ENCODE data around the gene TMEM63B.
A peak's percentile ranks its signal among the peaks of the same experiment; 100 is the strongest.
"Not testable (repeated sequence)": the region's sequence is repeated elsewhere in the genome, so short reads cannot be mapped to it uniquely, and the experiment has no call there.

Gene TMEM63B

DNA sequence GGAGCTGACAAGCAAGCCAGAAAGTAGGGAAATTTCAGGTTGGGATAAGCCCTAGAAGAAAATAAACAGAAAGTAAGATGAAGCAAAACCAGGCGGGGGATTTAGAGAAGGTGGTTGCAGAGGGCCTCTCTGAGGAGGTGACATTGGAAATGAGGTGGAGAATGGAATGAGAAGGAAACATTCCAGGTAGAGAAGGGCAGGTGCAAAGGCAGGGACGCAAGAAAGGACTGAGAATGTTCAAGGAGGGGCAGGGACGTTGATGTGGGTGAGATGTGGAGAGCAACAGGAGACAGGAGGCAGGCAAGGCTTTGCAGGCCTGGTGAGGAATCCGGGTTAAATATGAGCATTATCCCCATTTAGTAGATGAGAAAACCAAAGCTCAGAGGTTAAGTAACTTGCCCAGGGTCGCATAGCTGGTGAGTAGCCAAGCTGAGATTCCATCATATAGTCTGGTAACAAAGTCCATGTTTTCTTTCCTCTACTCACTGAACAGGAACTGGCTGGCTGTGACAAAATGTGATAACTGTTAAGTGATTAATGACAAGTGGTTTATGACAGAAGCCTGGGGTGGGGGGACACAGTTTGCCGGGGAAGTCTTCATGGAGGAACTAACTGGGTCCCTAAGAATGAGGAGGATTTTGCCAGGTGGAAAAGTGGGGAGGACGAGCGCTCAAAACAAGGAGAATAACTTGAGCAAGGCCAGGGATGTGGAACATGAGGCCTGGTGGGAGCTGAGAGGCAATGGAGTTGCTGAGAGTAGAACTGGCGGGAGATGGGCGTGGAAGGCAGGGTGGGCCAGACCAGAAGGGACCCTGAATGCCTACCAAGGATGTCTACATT lies 32.7 kb upstream of the TMEM63B start:
- no peak for DNase-seq (ENCODE audit: low spot score)

DNA sequence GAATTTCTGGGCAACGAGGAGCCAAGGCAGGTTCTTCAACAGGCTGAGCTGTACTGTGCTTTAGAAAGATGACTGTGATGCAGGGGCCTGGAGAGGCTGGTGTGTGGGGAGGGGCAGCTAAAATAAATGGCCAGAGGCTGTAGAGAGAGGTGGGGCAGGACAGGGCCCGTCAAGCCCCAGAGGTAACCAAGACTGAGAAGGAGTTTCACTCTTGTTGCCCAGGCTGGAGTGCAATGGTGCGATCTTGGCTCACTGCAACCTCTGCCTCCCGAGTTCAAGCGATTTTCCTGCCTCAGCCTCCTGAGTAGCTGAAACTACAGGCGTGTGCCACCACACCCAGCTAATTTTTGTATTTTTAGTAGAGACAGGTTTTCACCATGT lies 32.1 kb upstream of the TMEM63B start:
- DNase-seq (ENCODE audit: low spot score) = not testable (repeated sequence)

DNA sequence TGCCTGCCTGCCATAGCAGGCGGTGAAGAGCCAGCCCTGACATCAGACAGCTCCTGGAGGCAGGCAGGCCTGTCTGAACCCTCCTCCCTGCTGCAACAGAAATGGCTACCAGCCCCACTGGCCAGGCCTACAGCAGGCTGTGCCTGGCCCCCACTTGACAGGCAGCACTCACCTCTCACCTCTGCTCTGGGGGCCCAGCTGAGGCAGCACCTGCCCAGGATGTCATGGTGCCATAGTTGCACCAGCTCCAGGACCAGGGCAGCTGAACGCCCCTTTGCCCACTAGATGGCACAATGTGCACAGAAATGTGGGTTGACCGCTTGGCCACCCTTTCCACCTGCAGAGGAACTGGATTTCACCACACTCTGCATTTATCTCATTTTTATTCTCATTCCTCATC lies 30.7 kb upstream of the TMEM63B start:
- DNase-seq (ENCODE audit: low spot score) = peak; percentile 92

DNA sequence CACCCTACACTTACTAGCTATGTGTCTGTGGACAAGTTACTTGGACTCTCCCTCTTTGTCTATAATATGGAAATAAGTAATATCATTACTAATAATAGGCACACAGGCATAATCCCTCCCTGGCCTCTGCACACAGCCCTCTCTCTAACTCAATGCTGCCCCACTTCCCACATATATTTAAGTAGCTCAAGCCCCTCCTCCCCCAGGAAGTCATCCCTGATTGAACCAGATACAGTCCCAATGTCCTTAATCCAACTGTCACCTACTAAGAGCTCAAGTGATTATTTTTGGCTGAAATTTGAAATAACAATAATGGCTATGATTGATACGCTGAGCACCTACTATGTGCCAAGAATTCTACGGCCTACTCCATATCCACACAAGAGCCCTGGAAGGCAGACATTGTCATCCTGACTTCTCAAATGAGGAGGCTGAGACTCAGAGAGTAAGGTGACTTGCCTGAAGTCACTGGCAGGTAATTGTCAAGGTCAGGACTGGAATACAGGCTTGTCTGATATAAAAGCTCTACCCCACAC lies 29.5 kb upstream of the TMEM63B start:
- DNase-seq (ENCODE audit: low spot score) = no peak

DNA sequence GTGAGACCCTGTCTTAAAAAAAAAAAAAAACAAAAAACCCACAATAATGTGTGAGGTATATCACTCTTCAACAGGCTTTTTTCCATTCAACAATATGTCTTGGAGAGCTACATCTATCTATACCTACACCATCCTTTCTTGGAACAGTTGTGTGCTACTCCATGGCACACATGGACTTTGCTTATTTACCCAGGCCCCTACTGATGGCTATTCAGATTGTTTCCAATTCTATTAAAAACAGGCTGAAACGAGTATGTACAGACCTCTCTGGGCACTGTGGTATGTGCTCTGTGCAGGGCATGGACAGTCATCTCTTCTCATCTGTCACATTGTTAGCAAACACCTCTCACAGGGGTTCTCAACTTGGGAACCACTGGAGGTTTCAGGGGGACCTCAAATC lies 28.2 kb upstream of the TMEM63B start:
- DNase-seq (ENCODE audit: low spot score) = no peak

DNA sequence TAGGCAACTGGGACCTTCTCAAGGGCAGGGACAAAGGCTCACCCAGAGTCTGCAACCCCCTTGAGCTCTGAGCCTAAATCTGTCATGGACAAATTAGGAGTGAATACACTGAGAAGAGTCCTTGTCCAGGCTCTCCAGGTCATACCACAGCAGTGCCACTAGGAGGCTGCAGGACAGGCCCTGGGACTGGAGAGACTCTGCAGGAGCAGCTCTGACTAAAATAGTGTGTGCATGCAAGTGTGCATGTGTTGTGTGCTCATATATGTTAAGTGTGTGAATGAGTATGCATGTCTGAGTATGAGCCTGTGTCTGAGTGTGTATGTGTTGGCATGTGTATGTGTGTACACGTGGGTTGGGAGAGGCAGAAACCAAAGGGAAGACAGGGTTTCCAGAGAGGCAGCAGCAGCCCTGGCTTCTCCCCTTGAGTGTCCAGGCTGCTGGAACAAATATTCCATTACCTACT lies 27.2 kb upstream of the TMEM63B start:
- no peak for DNase-seq (ENCODE audit: low spot score)

DNA sequence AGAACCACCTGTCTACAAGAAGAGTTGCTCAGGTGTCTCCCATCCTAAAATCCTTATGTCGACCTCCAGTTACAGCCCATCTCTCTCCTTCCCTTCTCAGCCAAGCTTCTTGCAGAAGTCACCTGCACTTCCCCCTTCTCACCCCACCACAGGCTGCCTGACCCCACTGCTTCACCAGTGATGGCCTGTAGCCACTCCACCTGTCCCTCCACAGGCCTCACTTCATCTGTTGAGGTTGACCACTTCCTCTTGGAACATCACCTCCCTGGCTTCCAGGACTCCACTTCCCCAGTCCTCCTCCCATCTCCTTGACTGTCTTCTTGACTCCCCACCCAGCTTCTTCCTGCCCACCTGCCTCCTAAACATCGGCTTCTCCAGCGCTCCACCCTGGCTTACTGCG lies 25.5 kb upstream of the TMEM63B start:
- DNase-seq (ENCODE audit: low spot score) = no peak

DNA sequence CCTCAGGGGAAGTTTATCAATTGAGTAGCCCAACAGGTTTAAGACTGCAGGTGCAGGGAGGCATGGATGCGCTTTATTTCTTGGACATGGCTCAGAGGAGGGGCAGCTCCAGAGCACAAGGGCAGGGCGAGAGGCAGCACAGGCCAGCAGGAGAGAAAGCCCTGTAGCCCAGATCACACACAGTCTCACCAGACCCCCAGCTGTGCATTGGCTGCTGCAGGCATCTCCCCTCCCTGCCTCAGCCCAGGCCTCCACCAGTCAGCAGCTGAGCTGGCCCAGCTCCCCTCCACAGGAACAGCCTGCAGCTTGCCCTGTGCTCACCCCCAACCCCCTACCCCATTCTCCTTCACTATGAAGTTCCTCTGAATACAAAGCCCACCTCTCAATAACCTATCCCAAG lies 24.8 kb upstream of the TMEM63B start:
- no peak for DNase-seq (ENCODE audit: low spot score)

DNA sequence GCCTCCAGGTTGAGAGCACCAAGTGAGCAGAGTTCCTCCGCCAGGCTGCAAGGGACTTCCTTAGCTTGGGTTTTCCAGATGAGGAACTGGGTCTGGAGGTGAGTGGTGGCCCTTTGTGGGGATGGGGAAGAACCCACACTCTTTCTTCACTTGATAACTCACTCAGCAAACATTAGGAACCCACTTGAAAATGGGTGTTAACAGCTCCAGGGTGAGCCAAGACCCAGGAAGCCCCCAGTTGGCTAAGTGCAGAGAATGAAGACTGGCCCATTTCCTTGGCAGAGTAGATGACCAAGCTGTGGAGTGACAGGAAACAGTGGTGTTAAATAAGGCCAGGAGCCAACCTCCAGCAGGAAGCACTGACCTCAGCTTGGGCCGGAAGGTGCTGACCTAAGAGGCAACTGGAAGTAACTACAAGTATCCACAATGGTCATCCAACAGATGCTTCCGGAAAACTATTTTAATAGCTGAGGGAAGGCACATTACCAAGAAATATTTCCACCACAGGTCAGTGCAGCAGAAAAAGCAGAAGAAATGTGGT lies 22.8 kb upstream of the TMEM63B start:
- no peak for DNase-seq (ENCODE audit: low spot score)

DNA sequence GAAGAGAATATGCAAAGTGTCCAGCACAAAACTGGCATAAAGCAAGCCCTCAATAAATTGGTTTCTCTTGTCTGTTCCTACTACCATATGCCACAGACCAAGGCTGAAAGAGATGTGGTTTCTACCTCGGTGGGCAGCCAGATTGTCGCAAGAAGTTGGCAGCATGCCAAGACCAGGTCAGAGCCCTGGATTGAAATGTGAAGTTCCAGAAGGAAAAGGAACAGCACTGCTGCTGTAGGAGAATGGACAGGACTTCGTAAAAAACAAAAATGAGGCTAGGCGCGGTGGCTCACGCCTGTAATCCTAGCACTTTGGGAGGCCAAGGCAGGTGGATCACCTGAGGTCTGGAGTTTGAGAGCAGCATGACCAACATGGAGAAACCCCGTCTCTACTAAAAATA lies 22.2 kb upstream of the TMEM63B start:
- DNase-seq (ENCODE audit: low spot score) = no peak

DNA sequence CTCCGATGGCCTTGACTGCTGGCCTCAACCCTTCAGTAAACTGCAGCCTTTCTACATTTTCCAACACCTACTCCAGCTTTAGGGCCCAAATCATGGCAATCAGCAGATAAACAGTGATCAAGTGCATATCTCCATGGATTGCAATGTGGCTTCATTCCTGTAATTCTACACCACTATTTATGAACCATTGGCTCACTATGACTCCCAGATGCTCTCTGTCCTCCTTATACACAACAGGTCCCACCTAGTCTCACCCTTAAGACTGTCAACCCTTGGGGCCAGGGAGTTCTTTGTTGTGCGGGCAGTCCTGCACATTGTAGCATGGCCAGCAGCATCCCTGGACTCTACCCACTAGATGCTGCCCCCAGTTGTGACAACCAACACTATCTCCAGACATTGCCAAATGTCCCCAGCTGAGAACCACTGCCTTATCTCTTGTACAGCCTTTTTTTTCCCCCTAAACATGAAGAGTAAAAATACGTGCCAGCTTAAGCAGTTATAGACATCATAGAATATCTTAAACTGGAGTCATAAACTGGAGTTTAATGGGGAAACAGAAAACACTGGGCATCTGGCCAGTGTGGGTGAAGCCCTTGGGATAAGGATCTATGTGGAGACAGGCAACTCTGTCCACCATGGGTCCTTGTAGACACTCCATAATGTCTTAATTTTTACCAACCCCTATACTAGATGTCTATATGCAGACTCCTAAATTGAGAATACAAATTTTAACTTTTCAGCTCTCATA lies 21.2 kb upstream of the TMEM63B start:
- DNase-seq (ENCODE audit: low spot score) = no peak

DNA sequence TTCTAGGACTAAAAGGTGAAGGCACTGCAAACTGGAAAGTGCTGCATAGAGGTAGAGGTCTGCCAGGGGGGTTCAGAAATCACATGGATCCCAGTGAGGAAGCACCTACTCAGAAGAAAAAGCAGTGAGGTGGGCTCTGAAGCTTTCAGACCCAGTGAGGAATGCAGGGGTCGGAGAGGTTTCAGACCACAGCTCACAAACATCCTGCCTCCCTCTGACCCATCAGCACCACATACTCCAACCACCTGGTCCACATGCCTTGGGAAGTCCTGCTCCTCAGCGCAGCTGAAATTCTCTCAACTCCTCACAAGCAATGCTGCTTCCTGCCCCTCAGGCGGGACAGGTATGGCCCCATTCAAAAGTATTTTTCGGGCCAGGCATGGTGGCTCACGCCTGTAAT lies 20.3 kb upstream of the TMEM63B start:
- no peak for DNase-seq (ENCODE audit: low spot score)

DNA sequence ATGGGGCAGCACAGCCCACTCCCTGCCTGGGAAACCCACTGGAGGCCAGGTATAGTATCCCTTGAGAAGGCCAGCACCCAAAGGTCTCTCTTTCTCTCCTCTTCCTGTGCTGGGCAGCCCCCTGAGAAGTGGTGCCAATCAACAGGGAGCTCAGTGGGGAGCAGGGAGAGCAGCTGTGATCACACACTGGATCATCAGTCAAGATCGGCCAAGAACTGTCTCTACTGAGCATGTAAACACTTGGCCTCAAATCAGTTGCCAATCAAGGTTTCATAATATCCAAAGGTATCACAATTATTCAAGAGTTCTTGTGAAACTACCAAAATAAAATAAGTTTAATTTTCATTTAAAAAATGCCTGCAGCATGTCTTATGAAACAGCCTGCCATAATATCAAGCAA lies 18.9 kb upstream of the TMEM63B start:
- no peak for DNase-seq (ENCODE audit: low spot score)

DNA sequence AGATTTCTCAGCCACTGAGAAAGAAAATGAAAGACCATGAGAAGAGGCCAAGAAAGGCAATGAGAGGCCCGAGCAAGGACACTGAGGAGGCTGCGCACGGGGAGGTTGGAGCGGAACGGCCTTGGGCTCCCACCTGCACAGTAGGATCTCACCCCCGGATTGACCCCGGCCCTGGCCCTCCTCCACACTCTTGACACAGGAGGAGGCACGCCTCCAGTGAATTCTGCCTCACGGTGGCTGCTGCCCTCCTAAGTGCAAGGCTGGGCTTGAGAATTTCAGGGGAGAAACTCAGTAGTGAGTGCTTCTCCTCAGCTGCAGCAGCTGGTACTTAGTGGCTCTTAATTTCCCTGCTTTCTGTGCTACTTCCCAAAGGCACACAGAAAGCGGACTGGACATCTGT lies 18.1 kb upstream of the TMEM63B start:
- DNase-seq (ENCODE audit: low spot score) = no peak

DNA sequence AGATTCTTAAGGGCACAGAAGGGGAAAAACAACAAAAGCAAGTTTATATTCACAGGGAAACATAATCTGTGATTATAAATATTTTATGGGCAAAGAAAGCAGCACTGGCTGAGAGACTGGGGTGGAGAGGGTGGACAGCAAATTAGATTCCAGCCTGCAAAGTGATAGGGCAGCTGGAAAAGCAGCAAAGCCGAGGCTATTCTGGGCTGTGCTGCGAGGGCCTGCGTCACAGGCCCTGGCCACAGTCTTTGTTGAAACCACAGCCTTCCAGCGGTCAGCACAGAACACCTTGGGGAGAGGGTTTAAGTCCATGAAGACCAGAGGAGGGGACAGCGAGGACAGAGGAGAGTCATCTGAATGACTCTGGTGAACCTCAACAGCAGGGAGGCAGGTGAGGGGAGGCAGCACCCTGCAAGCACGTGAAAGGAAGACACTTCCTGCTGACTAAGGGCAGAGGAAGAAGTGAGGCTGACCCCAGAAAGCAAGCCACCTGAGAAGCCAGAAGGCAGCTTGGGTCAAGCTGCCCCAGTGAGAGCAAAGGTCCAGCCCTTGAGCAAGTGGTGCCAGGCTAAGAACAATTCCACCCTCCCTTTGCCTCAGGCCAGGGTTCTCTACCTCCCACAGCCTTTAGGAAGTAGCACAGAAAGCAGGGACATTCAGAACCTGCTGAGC lies 17.2 kb upstream of the TMEM63B start:
- DNase-seq (ENCODE audit: low spot score) = no peak

DNA sequence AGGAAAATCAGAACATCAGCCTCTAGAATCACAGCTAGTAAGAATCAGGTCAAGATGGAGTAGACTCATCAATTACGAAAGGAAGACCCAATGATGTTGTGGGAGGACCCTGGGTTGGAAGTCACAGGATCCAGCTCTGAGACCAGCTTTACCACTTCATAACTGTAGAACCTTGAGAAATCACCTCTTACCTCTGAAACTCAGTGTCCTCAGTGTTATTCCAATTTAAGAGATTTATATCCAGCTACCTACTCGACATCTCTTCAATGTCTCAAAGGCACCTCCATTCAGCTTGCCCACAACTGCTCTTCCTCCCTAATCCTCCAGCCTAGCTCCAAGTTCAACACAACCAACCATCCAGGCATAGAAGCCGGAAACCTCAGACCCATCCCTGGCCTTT lies 16.4 kb upstream of the TMEM63B start:
- no peak for DNase-seq (ENCODE audit: low spot score)

DNA sequence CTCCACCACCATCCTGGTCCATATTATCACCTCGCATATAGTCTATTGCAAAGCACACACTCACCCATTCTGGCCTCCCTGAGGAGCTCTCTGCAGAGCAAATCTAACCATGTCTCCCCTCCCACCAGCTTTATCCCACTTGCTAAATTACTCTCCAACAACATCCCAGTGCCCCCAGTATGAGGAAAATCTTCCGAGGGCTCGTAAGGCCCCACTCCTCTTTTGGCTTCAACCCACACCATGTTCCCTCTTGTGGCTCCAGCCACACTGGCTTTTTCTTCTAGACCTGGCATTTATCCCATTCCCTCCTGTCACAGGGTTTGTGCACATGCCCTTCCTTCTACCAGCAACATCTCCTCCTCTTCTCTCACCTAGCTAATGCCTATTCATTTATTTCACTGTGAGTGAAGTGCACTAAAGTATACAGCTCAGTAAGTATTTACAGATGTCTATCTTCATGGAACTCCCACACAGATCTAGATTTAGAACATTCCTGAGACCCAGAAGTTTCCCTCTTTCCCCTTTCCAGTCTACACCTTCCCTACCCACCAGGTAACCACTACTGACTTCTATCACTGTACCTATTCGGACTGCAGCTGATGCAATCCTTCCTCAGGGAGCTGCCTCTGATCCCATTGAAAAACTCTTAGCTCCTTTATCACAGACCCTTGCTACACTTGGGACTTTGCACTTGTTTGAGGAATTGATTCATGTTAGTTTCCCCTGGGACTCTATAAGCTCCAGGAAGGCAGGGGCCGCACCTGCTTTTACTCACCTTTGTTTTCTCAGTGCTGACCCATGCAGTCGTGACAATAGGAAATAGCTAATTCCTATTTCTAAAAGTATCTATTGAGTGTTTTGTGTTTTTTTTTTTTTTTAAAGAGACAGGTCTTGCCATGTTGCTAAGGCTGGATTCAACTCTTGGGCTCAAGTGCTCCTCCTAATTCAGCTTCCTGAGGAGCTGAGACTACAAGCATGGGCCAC lies 15.6 kb upstream of the TMEM63B start:
- DNase-seq (ENCODE audit: low spot score) = no peak

DNA sequence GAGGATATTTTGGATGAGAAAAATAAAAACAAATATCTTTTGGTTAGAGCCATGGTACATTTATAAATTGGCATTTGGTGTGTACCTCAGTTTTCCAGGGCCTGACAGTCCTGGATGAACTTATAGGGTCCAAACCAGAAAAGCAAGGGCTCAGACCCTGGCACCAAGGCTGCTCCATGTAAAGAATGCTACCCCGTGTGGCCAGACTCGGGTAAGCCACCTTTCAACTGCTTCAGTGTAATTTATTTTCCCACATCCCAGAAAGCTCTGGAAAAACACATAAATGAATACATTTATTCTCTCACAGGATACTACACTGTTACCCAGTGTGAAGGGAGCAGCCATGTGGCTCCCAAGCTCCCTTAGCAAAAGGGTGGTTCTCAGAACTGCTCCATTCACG lies 13.9 kb upstream of the TMEM63B start:
- DNase-seq (ENCODE audit: low spot score) = no peak

DNA sequence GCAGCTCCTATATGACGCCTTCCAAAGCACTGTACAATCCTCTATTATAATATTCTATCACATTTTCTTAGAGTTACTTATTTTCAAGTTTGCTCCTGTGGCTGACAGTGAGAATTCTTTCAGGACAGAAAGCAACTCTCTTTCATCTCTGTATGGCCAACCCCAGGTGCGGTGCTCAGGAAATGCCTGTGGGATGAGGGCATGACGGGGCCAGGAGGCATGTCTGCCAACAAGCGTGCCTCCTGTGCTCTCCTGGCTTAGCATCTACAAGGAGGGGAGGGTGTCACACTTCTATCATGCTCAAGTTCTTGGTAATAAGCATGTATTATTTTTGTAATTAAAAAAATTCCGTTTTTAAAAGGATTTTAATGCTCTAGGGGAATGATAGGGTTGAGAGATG lies 11.5 kb upstream of the TMEM63B start:
- no peak for DNase-seq (ENCODE audit: low spot score)

DNA sequence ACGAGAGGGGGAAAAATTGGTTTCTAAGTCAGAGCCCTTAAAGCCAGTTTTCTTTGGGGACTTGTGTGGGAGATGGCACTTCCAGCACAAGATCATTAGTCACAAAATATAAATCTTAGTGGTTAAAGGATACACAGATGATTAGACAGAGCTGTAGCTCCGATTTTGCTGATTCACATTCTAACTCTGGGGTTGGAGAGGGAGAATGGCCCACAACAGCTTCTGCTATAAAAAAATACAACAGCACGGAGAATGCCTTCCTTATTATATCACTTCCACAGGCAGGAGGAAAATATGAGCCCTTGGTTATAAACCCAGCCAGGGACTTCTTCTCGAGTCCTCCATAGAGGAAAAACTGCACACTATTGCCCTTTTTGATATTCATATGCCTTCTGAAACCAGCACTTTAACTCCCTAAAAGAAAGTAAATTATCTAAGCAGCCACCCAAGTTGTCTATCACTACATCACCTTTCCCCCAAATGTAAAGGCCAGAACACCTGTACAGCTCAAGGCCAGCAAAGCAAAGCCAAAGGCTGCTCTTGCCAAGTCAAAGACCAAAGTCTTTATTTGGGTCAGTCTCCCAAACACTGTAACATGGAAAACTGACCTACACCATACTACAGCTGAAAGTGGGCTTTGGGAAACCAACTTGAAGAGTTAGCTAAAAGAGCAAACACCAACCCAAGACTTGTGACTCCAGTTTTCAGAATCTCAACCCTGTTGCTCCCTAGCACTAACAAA lies 10.5 kb upstream of the TMEM63B start:
- peak; percentile 61 for DNase-seq (ENCODE audit: low spot score)
